AG04450 (cell line): ENCODE results near the gene OR4C45. TPM values are rescaled to one million over a fixed set of nuclear protein-coding genes. Genes with fewer than 3 reads are reported as not detected.
"Not testable (repeated sequence)": the region's sequence is repeated elsewhere in the genome, so short reads cannot be mapped to it uniquely, and the experiment has no call there.

ENCODE experiments used
- CTCF ChIA-PET: fragments of 300-600, 350-600 bp; formaldehyde crosslinking; extraction: SDS; loops from one replicate; lab custom pipeline; 2022; ENCODE audit warnings: antibody characterized with exemption, inconsistent platforms; lab: Charles Lee
- POLR2A ChIA-PET: fragments of 350-600 bp; formaldehyde crosslinking; extraction: SDS; loops from one replicate; lab custom pipeline; 2021; ENCODE audit warnings: antibody characterized with exemption, inconsistent platforms; lab: Yijun Ruan, JAX
- DNase-seq: peaks from one replicate; pipeline ENCODE4 v3.0.0-alpha.2; 2011; ENCODE audit warnings: low read depth, low spot score
- H3K27ac ChIP-seq: one replicate; pipeline ENCODE4 v1.5.1; 2012; ENCODE audit warnings: low read depth, low read length, control low read depth
- H3K27me3 ChIP-seq: one replicate; pipeline ENCODE4 v1.6.0; 2012; ENCODE audit warnings: low read length; ENCODE audit not compliant: control insufficient read depth, insufficient read depth
- H3K4me3 ChIP-seq: 2 replicates; pipeline ENCODE4 v1.5.1; 2011; ENCODE audit warnings: mild to moderate bottlenecking, low read depth, low read length, control low read depth
- H3K9me3 ChIP-seq: 2 replicates; pipeline ENCODE4 v1.5.1; 2012; ENCODE audit warnings: low read length; ENCODE audit not compliant: control insufficient read depth, insufficient read depth
- CTCF ChIP-seq: IDR thresholded peaks from 2 replicates; pipeline ENCODE4 v1.5.1; 2011; ENCODE audit warnings: low read depth, low read length, control low read depth, inconsistent platforms
- polyA plus RNA-seq: library from polyadenylated mRNA; depleted of rRNA; stranded (reverse); fragments of >200 nt; gene quantifications from 2 replicates; pipeline ENCODE4 v1.2.3, GENCODE V29; 2011

OR4C45 gene
- polyA plus RNA-seq, 1 experiment = not detected

GRCh38 chr11:50074161-50074560 lies 41.5 kb downstream of the OR4C45 start:
- no peak overlapping the region for H3K4me3 ChIP-seq
- no peak for TF ChIP-seq CTCF
- no peak overlapping the region for H3K27ac ChIP-seq
- DNase-seq = no peak
- CTCF ChIA-PET = no interaction called here
- H3K27me3 ChIP-seq = no peaks in the 10 kb centered on the region
- POLR2A ChIA-PET = no interaction called here
- peaks cover 87% of the 10 kb centered on the region for H3K9me3 ChIP-seq

GRCh38 chr11:50075856-50076255 lies 43.2 kb downstream of the OR4C45 start:
- no peak for DNase-seq
- CTCF ChIA-PET = no interaction called here

GRCh38 chr11:50077526-50077925 lies 44.9 kb downstream of the OR4C45 start:
- POLR2A ChIA-PET = interaction anchor here (0.6 kb wide), 1 partner anchor 35 kb away, joined by 3 read pairs; no protein-coding TSS in a partner anchor
- H3K27me3 ChIP-seq = no peaks in the 10 kb centered on the region
- H3K4me3 ChIP-seq = no peak overlapping the region
- DNase-seq = no peak
- TF ChIP-seq CTCF = no peak
- CTCF ChIA-PET = no interaction called here
- peaks cover 73% of the 10 kb centered on the region for H3K9me3 ChIP-seq
- H3K27ac ChIP-seq = no peak overlapping the region

More at GRCh38 chr11:50075856-50076255, 43.2 kb downstream of the OR4C45 start:
- no peak for TF ChIP-seq CTCF
- Histone ChIP-seq H3K9me3 (peaks cover 82% of the 10 kb centered on the region), H3K27ac (no peak overlapping the region), H3K4me3 (no peak overlapping the region), H3K27me3 (no peaks in the 10 kb centered on the region)
- POLR2A ChIA-PET = no interaction called here

- no peak for DNase-seq
- ChIA-PET CTCF (no interaction called here), POLR2A (no interaction called here)
- no peak for TF ChIP-seq CTCF
- peaks cover 72% of the 10 kb centered on the region for H3K9me3 ChIP-seq
- H3K27ac ChIP-seq = no peak overlapping the region
- no peaks in the 10 kb centered on the region for H3K27me3 ChIP-seq
- H3K4me3 ChIP-seq = no peak overlapping the region
These were observed 45.3 kb downstream of the OR4C45 start for GRCh38 chr11:50078001-50078400.

- H3K27me3 ChIP-seq, H3K4me3 ChIP-seq, DNase-seq, CTCF ChIA-PET, POLR2A ChIA-PET, H3K27ac ChIP-seq: not testable (repeated sequence)
- peaks cover 69% of the 10 kb centered on the region for H3K9me3 ChIP-seq
These were observed 46.3 kb downstream of the OR4C45 start for GRCh38 chr11:50078946-50079345.

GRCh38 chr11:50080256-50080655 lies 47.6 kb downstream of the OR4C45 start:
- DNase-seq = no peak
- TF ChIP-seq CTCF = no peak
- Histone ChIP-seq H3K9me3 (peaks cover 58% of the 10 kb centered on the region), H3K27me3 (no peaks in the 10 kb centered on the region), H3K4me3 (no peak overlapping the region), H3K27ac (no peak overlapping the region)
- POLR2A ChIA-PET = no interaction called here
- CTCF ChIA-PET = no interaction called here
